BLaER1 (cell line): Measurements from ENCODE around the gene FBXL17.

Experiments used
- H3K27ac ChIP-seq: shearing (Covaris generic); formaldehyde crosslinking; 2 replicates; pipeline ENCODE4 v1.8.1; 2022
- H3K27me3 ChIP-seq: shearing (Covaris generic); formaldehyde crosslinking; 2 replicates; pipeline ENCODE4 v1.8.1; 2022
- H3K36me3 ChIP-seq: shearing (Covaris generic); formaldehyde crosslinking; 2 replicates; pipeline ENCODE4 v1.8.1; 2022
- H3K4me1 ChIP-seq: shearing (Covaris generic); formaldehyde crosslinking; 2 replicates; pipeline ENCODE4 v1.8.1; 2022
- H3K4me2 ChIP-seq: shearing (Covaris generic); formaldehyde crosslinking; 2 replicates; pipeline ENCODE4 v1.8.1; 2022
- H3K4me3 ChIP-seq: shearing (Covaris generic); formaldehyde crosslinking; 2 replicates; pipeline ENCODE4 v1.8.1; 2022
- H3K9ac ChIP-seq: shearing (Covaris generic); formaldehyde crosslinking; 2 replicates; pipeline ENCODE4 v1.8.1; 2022
- H3K9me3 ChIP-seq: shearing (Covaris generic); formaldehyde crosslinking; 2 replicates; pipeline ENCODE4 v1.8.1; 2022
- H4K20me1 ChIP-seq: shearing (Covaris generic); formaldehyde crosslinking; 2 replicates; pipeline ENCODE4 v1.8.1; 2022
- Cebpa-rat ChIP-seq: shearing (Covaris generic); IDR thresholded peaks from 2 replicates; pipeline ENCODE4 v1.8.1; 2022

Gene FBXL17

DNA sequence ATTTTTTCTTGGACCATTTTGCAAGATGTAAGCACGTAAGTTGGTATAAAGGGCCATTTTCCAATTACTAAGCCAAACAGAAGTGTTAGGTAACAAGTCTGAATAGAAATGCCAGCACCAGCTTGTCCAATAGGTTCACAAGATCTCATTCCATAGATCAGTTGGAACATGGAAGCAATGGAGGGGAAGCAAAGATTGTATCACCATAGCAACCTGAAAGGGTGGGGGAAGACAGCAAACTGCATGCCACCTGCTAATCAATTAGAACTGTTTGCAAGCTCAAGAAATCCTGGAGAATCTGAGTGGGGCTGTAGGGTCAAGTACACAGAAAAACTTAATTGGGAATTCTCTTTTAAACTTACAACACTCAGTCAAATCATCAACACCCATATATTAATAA is 446.3 kb downstream of the FBXL17 start:
- no peak for TF ChIP-seq Cebpa-rat
- H3K4me1 ChIP-seq = no peaks in the 10 kb centered on the region
- no peak overlapping the region for H3K9ac ChIP-seq
- no peaks in the 10 kb centered on the region for H3K9me3 ChIP-seq
- H3K36me3 ChIP-seq = no peaks in the 10 kb centered on the region
- no peak overlapping the region for H3K4me2 ChIP-seq
- H3K27ac ChIP-seq = no peak overlapping the region
- no peaks in the 10 kb centered on the region for H3K27me3 ChIP-seq
- no peak overlapping the region for H3K4me3 ChIP-seq
- H4K20me1 ChIP-seq = no peaks in the 10 kb centered on the region

DNA sequence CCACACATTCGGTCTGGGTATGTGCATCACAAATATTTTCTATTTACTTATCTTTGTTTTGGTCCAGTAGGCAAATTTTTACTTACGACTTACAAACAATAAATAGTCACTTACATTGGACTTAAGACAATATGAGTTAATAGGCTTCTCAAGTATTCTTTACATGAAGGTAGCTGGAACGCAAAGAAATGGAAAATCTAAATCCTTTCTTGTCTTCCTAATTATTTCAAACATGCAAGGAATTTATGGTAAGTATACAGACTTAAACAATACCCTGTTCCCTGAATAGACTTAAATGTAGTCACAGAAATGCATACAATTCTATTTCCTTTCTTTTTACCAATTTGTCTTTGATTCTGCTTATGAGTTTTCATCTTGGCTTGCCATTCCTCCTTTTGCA is 448.6 kb downstream of the FBXL17 start:
- H3K9me3 ChIP-seq = no peaks in the 10 kb centered on the region
- TF ChIP-seq Cebpa-rat = no peak
- no peak overlapping the region for H3K4me3 ChIP-seq
- H3K4me2 ChIP-seq = no peak overlapping the region
- no peak overlapping the region for H3K27ac ChIP-seq
- no peaks in the 10 kb centered on the region for H4K20me1 ChIP-seq
- H3K36me3 ChIP-seq = no peaks in the 10 kb centered on the region
- H3K27me3 ChIP-seq = no peaks in the 10 kb centered on the region
- no peaks in the 10 kb centered on the region for H3K4me1 ChIP-seq
- H3K9ac ChIP-seq = no peak overlapping the region

DNA sequence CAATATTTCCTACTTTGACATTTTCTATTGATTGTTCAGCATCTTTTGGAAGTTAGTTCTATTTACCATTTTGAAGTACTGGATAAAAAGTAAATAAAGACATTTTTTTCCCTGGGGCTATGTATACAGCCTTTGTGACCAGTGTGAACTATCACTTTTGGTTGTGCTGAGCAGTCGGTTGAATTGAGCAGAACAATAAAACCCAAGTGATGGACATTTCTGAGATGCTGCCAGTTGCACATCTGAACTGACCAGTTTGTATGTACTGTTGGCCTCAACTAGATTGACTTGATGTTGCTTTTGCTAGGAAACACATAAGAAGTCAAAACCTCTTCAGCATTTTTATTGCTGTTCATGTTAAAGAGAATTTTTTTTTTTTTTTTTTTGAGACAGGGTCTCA is 451.0 kb downstream of the FBXL17 start:
- Histone ChIP-seq H3K4me2 (no peak overlapping the region), H3K27me3 (no peaks in the 10 kb centered on the region), H3K4me1 (no peaks in the 10 kb centered on the region), H3K9ac (no peak overlapping the region), H3K36me3 (no peaks in the 10 kb centered on the region), H3K4me3 (no peak overlapping the region), H4K20me1 (no peaks in the 10 kb centered on the region), H3K27ac (no peak overlapping the region), H3K9me3 (no peaks in the 10 kb centered on the region)
- TF ChIP-seq Cebpa-rat = no peak

DNA sequence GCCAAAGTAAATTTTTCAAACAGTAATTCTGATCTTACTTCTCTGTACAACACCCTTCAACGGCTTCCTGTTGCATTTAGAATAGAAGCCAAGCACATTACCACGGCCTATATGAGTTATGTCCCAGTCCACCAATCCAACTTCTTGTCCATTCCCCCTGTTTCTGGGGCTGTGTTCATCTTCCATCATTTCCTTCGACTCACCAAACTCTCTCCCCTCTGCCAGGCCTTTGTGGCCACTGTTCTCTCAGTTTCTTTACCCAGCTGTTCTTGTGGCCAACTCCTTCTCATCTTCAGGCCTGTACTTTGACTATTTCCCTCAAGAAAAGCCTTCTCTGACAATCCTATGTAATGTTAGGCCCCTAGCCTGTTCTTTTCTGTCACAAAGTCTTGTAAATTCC is 451.8 kb downstream of the FBXL17 start:
- no peaks in the 10 kb centered on the region for H3K4me1 ChIP-seq
- H4K20me1 ChIP-seq = no peaks in the 10 kb centered on the region
- no peak overlapping the region for H3K27ac ChIP-seq
- no peak overlapping the region for H3K4me3 ChIP-seq
- TF ChIP-seq Cebpa-rat = no peak
- no peaks in the 10 kb centered on the region for H3K9me3 ChIP-seq
- no peaks in the 10 kb centered on the region for H3K36me3 ChIP-seq
- H3K9ac ChIP-seq = no peak overlapping the region
- no peak overlapping the region for H3K4me2 ChIP-seq
- no peaks in the 10 kb centered on the region for H3K27me3 ChIP-seq

DNA sequence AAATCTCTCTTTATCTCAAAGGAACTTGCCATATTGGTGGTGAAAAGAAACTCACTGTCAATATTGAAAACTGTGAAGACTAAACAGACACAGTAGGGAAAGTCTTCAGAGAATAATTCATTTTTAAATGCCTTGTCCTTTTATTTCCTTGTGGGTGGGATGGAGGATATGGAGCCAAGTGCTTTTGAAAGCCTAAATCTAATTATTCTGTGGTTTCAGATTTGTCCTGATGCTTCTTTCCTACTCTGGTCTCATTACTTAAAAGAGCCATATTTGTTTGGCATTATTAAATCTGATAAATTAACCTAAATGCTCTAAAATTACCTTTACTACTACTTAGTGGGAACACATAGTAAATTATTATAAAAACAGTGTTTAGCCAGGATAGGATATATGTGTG is 452.8 kb downstream of the FBXL17 start:
- no peaks in the 10 kb centered on the region for H3K4me1 ChIP-seq
- TF ChIP-seq Cebpa-rat = no peak
- H4K20me1 ChIP-seq = no peaks in the 10 kb centered on the region
- H3K9me3 ChIP-seq = no peaks in the 10 kb centered on the region
- no peak overlapping the region for H3K27ac ChIP-seq
- no peak overlapping the region for H3K4me2 ChIP-seq
- no peaks in the 10 kb centered on the region for H3K27me3 ChIP-seq
- H3K36me3 ChIP-seq = no peaks in the 10 kb centered on the region
- H3K4me3 ChIP-seq = no peak overlapping the region
- H3K9ac ChIP-seq = no peak overlapping the region

DNA sequence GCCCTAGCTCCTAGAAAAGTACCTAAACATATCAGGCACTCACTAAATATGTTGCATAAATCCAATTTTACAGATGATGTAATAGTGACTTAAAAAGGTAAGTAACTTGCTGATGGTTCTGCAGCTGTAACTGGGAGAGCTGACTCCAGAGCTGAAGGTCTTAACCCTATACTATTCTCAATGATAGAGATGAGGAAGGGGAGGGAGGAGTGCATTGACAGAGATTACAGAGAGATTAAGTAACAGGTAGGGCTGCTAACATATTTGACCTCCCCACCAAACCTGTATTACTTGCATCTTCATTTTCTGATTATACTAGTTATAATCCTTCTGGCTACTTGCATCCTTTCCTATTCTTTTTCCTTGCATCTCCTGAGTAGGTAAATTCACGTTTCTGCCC is 455.8 kb downstream of the FBXL17 start:
- H3K9ac ChIP-seq = no peak overlapping the region
- TF ChIP-seq Cebpa-rat = no peak
- H3K27ac ChIP-seq = no peak overlapping the region
- H3K4me2 ChIP-seq = no peak overlapping the region
- H3K27me3 ChIP-seq = no peaks in the 10 kb centered on the region
- no peak overlapping the region for H3K4me3 ChIP-seq
- H4K20me1 ChIP-seq = no peaks in the 10 kb centered on the region
- no peaks in the 10 kb centered on the region for H3K4me1 ChIP-seq
- H3K9me3 ChIP-seq = no peaks in the 10 kb centered on the region
- no peaks in the 10 kb centered on the region for H3K36me3 ChIP-seq

DNA sequence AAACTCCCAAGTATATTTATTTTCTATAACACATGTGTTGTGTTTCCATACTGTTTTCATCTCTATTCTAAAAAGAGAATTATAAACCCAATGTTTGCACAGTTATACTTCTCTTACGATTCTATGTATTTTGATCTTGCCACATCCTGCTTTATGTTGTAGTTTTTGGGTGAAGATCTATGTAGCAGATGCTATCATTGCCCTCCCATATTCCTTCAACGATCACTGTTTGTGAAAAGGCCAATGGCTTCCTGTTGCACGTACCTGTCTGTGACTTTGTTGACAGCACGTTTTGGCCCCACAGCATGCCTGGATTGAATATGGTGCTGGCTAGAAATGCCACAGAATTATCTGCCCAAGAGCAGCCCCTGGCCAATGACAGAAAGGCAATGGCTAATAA is 456.7 kb downstream of the FBXL17 start:
- Histone ChIP-seq H3K27me3 (no peaks in the 10 kb centered on the region), H3K4me2 (no peak overlapping the region), H3K4me3 (no peak overlapping the region), H4K20me1 (no peaks in the 10 kb centered on the region), H3K36me3 (no peaks in the 10 kb centered on the region), H3K9me3 (no peaks in the 10 kb centered on the region), H3K4me1 (no peaks in the 10 kb centered on the region), H3K9ac (no peak overlapping the region), H3K27ac (no peak overlapping the region)
- no peak for TF ChIP-seq Cebpa-rat

DNA sequence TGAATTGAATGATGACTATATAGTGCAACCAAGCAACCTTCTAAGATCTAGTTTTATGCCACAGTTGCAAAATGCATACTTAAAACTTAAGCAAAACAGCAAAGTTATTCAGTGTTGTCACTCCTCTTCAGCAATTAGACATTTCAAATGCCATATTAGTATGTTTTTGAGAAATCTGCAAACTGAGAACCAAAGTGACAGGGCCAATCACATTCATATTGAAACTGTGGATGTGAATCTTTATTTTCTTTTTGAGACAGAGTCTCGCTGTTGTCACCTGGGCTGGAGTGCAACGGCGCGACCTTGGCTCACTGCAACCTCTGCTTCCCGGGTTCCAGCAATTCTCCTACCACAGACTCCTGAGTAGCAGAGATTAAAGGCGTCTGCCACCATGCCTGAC is 461.9 kb downstream of the FBXL17 start:
- no peaks in the 10 kb centered on the region for H4K20me1 ChIP-seq
- no peaks in the 10 kb centered on the region for H3K36me3 ChIP-seq
- TF ChIP-seq Cebpa-rat = no peak
- no peaks in the 10 kb centered on the region for H3K9me3 ChIP-seq
- no peak overlapping the region for H3K4me3 ChIP-seq
- no peak overlapping the region for H3K27ac ChIP-seq
- H3K27me3 ChIP-seq = no peaks in the 10 kb centered on the region
- H3K4me2 ChIP-seq = no peak overlapping the region
- H3K9ac ChIP-seq = no peak overlapping the region
- H3K4me1 ChIP-seq = peaks cover 4% of the 10 kb centered on the region; the same call in 1 of the 2 replicates

DNA sequence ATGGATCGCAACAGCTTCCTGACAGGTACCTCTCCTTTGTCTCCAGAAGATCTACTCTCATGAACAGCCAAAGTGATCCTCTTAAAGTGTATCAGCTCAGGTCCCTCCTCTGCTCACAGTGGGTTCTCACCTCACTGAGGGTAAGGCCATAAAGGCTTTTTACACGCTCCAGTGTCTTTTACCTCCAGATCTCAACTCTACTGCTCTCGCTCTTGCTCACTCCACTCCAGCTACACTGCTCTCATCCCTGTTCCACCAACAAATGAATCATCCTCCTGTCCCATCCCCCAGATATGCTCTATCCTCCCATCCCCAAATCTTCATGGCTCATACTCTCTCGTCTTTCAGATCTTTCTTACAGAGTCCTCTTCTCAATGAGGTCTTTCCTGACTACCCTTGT is 462.5 kb downstream of the FBXL17 start:
- H3K36me3 ChIP-seq = no peaks in the 10 kb centered on the region
- no peak overlapping the region for H3K4me2 ChIP-seq
- TF ChIP-seq Cebpa-rat = no peak
- no peaks in the 10 kb centered on the region for H3K9me3 ChIP-seq
- peaks cover 4% of the 10 kb centered on the region; the same call in 1 of the 2 replicates for H3K4me1 ChIP-seq
- H3K9ac ChIP-seq = no peak overlapping the region
- H3K27ac ChIP-seq = no peak overlapping the region
- no peak overlapping the region for H3K4me3 ChIP-seq
- H3K27me3 ChIP-seq = no peaks in the 10 kb centered on the region
- no peaks in the 10 kb centered on the region for H4K20me1 ChIP-seq

DNA sequence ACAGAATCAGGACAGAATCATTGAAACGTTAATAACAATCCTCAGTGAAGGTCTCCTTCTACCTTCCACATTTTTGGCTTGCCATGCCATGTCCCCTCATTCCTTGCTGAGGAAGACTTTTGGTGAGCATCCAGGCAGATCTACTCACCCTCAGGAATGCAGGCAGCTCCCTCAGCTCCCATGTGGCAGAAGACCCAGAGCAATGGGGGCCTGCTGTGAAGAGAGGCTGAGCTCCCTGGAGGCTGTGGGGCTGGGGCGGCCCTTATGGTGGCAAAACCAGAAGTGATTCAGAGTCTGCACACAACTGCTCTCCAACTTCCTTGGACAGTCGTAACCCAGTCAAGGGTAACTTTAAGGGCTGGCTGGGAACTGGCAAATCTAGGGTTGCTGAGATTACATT is 463.9 kb downstream of the FBXL17 start:
- Histone ChIP-seq H3K9me3 (no peaks in the 10 kb centered on the region), H3K4me1 (peaks cover 4% of the 10 kb centered on the region; the same call in 1 of the 2 replicates), H3K36me3 (no peaks in the 10 kb centered on the region), H4K20me1 (no peaks in the 10 kb centered on the region), H3K4me2 (no peak overlapping the region), H3K27ac (no peak overlapping the region), H3K9ac (no peak overlapping the region), H3K4me3 (no peak overlapping the region), H3K27me3 (no peaks in the 10 kb centered on the region)
- TF ChIP-seq Cebpa-rat = no peak
